Astrocyte (in vitro differentiated cells and primary cell): ENCODE measurements around the gene MLPH.

ENCODE experiments used
- EZH2 ChIP-seq: IDR thresholded peaks from 2 replicates; pipeline ENCODE4 v1.6.1; 2012; ENCODE audit warnings: mild to moderate bottlenecking, low read length, inconsistent platforms; ENCODE audit not compliant: insufficient read depth
- TF ChIP-seq, protein P1 (sequence below): IDR thresholded peaks from 2 replicates; pipeline ENCODE4 v1.5.1; 2011; ENCODE audit warnings: low read depth, mild to moderate bottlenecking, inconsistent platforms, low read length, moderate library complexity; ENCODE audit not compliant: insufficient read depth

DNA sequence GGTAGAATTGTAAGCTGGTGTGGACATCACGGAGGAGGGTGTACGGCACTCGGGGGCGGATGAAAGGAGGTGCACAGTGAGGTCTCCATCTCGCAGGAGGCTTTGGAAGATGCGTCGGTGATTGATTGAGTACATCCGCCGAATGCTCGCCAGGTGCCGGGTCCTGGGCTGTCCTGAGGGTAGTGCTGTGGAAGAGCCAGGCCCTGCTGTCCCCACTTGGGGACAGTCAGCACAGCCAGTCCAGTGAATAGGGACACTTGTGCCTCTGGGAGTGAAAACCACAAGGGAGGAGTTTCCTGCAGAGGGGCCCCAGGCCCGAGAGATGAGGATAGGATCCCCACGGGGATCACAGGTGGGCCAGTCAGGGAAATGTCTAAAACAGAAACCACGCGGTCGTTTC is 28.1 kb downstream of the MLPH start:
- TF ChIP-seq, protein P1, sequence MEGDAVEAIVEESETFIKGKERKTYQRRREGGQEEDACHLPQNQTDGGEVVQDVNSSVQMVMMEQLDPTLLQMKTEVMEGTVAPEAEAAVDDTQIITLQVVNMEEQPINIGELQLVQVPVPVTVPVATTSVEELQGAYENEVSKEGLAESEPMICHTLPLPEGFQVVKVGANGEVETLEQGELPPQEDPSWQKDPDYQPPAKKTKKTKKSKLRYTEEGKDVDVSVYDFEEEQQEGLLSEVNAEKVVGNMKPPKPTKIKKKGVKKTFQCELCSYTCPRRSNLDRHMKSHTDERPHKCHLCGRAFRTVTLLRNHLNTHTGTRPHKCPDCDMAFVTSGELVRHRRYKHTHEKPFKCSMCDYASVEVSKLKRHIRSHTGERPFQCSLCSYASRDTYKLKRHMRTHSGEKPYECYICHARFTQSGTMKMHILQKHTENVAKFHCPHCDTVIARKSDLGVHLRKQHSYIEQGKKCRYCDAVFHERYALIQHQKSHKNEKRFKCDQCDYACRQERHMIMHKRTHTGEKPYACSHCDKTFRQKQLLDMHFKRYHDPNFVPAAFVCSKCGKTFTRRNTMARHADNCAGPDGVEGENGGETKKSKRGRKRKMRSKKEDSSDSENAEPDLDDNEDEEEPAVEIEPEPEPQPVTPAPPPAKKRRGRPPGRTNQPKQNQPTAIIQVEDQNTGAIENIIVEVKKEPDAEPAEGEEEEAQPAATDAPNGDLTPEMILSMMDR, result no peak
- no peak for TF ChIP-seq EZH2
